A172 (cell line): ENCODE measurements around the gene SRRM3. TPM values are rescaled to one million over a fixed set of nuclear protein-coding genes. Genes with fewer than 3 reads are reported as not detected.
"Not testable (repeated sequence)": the region's sequence is repeated elsewhere in the genome, so short reads cannot be mapped to it uniquely, and the experiment has no call there.

Experiments used
- DNase-seq: peaks from one replicate; pipeline ENCODE4 v3.0.0-alpha.2; 2015; ENCODE audit warnings: low spot score
- total RNA-seq: library from RNA; depleted of rRNA; stranded (reverse); fragments of >200 nt; shearing (Covaris generic); gene quantifications from 2 replicates; pipeline ENCODE4 v1.2.3, GENCODE V29; 2014

SRRM3 gene
- total RNA-seq, 1 experiment from 2014 or later, result 18.5 TPM

DNA sequence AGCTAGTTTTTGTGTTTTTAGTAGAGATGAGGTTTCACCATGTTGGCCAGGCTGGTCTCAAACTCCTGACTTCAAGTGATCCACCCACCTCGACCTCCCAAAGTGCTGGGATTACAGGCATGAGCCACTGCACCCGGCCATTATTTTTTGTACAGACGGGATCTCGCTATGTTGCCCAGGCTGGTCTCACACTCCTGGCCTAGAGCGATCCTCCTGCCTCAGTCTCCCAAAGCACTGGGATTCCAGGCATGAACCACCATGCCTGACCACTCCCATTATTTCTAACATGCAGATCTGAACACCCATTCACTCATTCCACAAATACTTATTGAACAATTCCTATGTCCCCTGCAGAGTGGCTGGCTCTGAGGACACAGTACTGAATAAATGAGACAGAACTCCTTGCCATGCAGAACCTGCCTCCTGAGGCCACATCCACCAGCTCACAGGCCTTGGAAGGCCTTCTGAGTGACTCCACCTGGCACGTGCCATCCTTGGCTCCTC, 89.2 kb downstream of the SRRM3 start:
- not testable (repeated sequence) for DNase-seq

DNA sequence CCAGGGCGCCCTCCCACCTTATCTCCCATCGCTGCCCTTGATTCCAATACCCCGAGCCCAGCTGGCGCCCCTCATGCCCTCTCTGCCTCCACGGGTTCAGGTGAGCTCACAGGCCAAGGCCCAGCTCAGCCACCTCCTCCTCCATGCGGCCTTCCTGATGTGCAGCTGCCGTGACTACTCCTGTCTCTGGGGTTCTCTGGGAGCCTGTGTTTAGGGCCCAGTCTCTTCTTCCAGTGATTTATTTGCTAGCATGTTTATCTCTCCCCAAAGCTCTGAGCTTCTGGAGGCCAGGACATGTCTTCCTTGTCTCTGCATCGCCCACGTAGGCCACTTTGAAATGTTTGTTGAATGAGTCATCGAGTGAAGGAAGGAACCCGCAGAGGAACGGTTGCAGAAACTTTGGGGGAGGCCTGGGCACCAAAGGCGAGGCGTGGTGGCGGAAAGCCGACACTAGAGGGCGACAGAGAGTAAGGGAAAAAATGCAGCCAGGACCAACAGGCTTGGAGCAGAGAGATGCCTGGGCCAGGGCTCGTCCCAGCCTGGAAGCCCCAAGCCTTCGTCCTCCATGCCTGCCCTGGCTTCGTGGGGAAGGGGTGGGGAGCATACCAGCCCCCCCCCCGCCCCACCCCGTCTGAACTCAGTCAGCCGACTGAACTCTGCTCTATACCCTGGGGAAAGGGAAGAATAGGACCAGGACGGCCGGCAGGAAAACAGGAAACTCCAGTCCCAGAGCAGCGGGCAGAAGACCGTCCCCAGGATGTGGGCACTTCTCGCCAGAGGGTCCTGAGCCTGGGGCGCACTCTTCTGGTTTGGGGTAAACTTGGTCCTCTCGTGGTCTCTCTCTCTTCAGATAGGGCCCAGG, 89.9 kb downstream of the SRRM3 start:
- peak; percentile 99 for DNase-seq

- DNase-seq, result no peak
These were observed 90.5 kb downstream of the SRRM3 start for GRCh38 chr7:76292213-76292573.

GRCh38 chr7:76292911-76293310, 91.2 kb downstream of the SRRM3 start:
- not testable (repeated sequence) for DNase-seq

DNA sequence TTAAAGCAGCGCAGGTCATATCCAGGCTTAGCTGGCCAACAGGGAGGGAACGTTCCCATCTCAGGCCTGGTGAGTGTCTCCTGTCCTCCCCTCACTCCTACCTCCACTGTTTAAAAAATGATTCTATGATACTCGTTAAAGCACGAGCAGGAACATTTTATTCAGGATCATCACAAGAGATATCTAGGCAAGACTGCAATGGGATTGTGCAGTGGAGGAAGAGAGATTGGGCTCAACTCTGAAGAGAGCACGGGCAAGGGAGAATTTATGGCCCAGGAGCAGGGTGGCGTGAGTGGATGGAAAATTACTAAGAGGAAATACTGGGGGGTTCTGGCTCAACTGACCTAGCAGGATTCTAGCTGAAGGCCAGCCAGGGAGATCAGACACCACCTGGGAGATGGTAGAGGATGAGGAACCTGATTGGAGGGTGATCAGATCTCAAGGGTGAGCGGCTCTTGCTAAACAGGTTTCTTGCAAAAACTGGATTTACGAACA, 91.8 kb downstream of the SRRM3 start:
- DNase-seq, result no peak

GRCh38 chr7:76294344-76295024, 92.8 kb downstream of the SRRM3 start:
- DNase-seq, result peak; percentile 98

DNA sequence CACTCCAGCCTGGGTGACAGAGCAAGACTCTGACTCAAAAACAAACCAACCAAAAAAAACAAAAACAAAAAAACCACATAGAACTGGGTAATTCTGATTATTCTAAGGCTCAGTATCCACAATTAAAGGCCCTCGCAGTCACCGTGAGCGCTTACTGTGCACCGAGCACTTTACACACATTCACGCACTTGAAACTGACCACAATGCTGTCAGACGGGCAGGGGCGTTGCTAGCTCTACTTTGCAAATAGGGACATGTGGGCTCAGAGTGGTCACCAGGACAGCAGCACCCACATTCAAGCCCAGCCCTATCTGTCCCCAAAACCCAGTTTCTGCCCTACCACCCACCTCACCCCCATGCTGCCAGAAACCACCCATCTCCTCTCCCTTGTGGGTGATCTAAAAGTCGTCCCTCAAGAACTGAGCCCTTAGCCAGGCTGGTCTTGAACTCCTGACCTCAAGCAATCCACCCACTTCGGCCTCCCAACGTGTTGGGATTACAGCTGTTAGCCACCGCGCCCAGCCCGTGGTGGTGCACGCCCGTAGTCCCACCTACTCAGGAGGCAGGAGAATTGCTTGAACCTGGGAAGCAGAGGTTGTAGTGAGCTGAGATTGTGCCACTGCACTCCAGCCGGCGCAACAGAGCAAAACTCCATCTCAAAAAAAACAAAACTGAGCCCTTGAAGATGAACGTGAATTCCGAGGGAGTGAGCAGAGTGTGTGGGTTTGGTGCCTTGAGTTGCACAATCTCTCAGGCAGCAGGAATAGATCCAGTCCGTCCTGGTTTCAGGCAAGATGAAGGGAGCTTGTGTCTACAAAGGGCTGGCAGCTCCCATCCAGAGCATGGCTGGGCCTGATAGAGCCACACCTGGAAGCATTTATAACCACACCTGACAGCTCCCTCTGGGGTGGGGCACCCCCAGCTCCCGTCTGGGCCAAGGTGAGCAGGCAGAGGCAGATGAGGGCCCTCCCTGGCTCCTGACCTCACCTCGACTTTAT, 95.3 kb downstream of the SRRM3 start:
- peak; percentile 52 for DNase-seq

- DNase-seq, result peak; percentile 96
These were observed 98.6 kb downstream of the SRRM3 start for GRCh38 chr7:76300166-76300731.

DNA sequence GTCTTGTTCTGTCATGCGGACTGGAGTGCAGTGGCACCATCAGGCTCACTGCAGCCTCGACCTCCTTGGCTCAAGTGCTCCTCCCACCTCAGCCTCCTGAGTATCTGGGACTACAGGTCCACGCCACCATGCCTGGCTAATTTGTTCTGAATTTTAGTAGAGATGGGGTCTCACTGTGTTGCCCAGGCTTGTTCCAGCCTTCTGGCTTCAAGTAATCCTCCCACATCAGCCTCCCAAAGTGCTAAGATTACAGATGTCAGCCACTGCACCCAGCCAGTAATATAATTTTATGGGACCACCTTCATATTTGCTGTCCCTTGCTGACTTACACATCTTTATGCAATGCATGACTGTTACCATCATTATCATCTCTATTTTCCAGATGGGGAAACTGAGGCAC, 99.3 kb downstream of the SRRM3 start:
- no peak for DNase-seq

GRCh38 chr7:76302347-76303201, 100.9 kb downstream of the SRRM3 start, which contains the start of gene HSPB1:
Gene HSPB1, plus strand, starts transcription at chr7:76302673. Its CDS starts 40 bp downstream, at chr7:76302713.
- DNase-seq, result peak; percentile 96

GRCh38 chr7:76303202-76304147, 101.8 kb downstream of the SRRM3 start:
- peak; percentile 94 for DNase-seq

GRCh38 chr7:76304888-76305375, 103.2 kb downstream of the SRRM3 start:
- no peak for DNase-seq

- not testable (repeated sequence) for DNase-seq
These were observed 107.2 kb downstream of the SRRM3 start for GRCh38 chr7:76308874-76309273.

DNA sequence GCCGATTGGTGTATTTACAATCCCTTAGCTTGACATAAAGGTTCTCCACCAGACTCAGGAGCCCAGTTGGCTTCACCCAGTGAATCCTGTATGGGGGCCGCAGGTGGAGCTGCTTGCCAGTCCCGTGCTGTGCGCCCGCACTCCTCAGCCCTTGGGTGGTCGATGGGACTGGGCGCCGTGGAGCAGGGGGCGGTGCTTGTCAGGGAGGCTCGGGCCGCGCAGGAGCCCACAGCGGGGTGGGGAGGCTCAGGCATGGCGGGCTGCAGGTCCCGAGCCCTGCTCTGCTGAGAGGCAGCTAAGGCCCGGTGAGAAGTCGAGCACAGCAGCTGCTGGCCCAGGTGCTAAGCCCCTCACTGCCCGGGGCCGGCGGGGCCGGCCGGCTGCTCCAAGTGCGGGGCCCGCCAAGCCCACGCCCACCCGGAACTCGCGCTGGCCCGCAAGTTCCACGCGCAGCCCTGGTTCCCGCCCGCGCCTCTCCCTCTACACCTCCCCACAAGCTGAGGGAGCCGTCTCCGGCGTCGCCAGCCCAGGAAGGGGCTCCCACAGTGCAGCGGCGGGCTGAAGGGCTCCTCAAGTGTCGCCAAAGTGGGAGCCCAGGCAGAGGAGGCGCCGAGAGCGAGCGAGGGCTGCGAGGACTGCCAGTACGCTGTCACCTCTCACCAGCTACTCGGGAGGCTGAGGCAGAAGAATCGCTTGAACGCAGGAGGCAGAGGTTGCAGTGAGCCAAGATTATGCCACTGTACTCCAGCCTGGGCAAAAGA, 107.8 kb downstream of the SRRM3 start:
- not testable (repeated sequence) for DNase-seq

- peak; percentile 61 for DNase-seq
These were observed 108.6 kb downstream of the SRRM3 start for GRCh38 chr7:76310102-76310957.

DNA sequence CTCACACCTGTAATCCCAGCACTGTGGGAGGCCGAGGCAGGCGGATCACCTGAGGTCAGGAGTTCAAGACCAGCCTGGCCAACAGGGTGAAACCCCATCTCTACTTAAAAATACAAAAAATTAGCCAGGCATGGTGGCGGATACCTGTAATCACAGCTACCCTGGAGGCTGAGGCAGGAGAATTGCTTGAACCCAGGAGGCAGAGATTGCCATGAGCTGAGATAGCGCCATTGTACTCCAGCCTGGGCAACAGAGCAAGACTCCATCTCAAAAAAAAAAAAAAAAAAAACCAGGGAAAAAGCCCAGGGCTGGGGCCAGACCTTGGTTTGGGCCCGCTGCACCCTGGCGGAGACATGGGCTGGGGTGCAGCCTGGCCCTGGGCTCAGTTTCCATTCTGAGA, 110.1 kb downstream of the SRRM3 start:
- not testable (repeated sequence) for DNase-seq
